DND-41 (cell line): ENCODE measurements around the gene COPRS.

Experiments used
- ATAC-seq: fragments of 200-7000 bp; cut with Tn5 transposase; 3 replicates; pipeline ENCODE4 v1.9.1; 2021; ENCODE audit warnings: low read depth; ENCODE audit not compliant: insufficient read depth
- DNase-seq: peaks from one replicate; pipeline ENCODE4 v3.0.0-alpha.2; 2020
- H2AFZ ChIP-seq: 2 replicates; pipeline ENCODE4 v1.6.0; 2012; ENCODE audit warnings: low read depth, low read length
- H3K27ac ChIP-seq: 2 replicates; pipeline ENCODE4 v1.5.1; 2012; ENCODE audit warnings: low read length, inconsistent platforms
- H3K27me3 ChIP-seq: fragments of 200-600 bp; sonication (generic); 2 replicates; pipeline ENCODE4 v1.6.0; 2012; ENCODE audit warnings: low read length, mild to moderate bottlenecking, inconsistent platforms; ENCODE audit not compliant: insufficient read depth, poor library complexity
- H3K36me3 ChIP-seq: 2 replicates; pipeline ENCODE4 v1.5.1; 2012; ENCODE audit warnings: low read length, inconsistent platforms; ENCODE audit not compliant: insufficient read depth
- H3K4me1 ChIP-seq: 2 replicates; pipeline ENCODE4 v1.5.1; 2012; ENCODE audit warnings: mild to moderate bottlenecking, low read length; ENCODE audit not compliant: insufficient read depth
- H3K4me2 ChIP-seq: 2 replicates; pipeline ENCODE4 v1.6.0; 2012; ENCODE audit warnings: mild to moderate bottlenecking, moderate library complexity, low read length, inconsistent platforms; ENCODE audit not compliant: insufficient read depth
- H3K4me3 ChIP-seq, 2 experiments: fragments of 200-600 bp in 1 of 2; shearing (Covaris generic) in 1 of 2; 2 replicates each; pipeline ENCODE4 v1.5.1; 2012 to 2016; ENCODE audit warnings: inconsistent platforms in 2 of 2, low read length in 2 of 2, mild to moderate bottlenecking in 2 of 2, low read depth in 1 of 2, moderate library complexity in 1 of 2
- H3K79me2 ChIP-seq: 2 replicates; pipeline ENCODE4 v1.6.0; 2012; ENCODE audit warnings: low read length, inconsistent platforms; ENCODE audit not compliant: insufficient read depth
- H3K9ac ChIP-seq: 2 replicates; pipeline ENCODE4 v1.6.0; 2012; ENCODE audit warnings: low read depth, mild to moderate bottlenecking, inconsistent platforms, low read length, moderate library complexity
- H3K9me3 ChIP-seq: 2 replicates; pipeline ENCODE4 v1.5.1; 2012; ENCODE audit warnings: low read length, moderate library complexity, mild to moderate bottlenecking, inconsistent platforms; ENCODE audit not compliant: insufficient read depth, severe bottlenecking
- H4K20me1 ChIP-seq: 2 replicates; pipeline ENCODE4 v1.6.0; 2012; ENCODE audit warnings: low read length; ENCODE audit not compliant: insufficient read depth
- EZH2 ChIP-seq: IDR thresholded peaks from 3 replicates; pipeline ENCODE4 v1.6.1; 2012; ENCODE audit warnings: borderline replicate concordance, low read depth, mild to moderate bottlenecking, moderate library complexity, low read length, inconsistent platforms; ENCODE audit not compliant: severe bottlenecking
- TF ChIP-seq, protein P1 (sequence below): IDR thresholded peaks from 2 replicates; pipeline ENCODE4 v1.5.1; 2012; ENCODE audit warnings: borderline replicate concordance, low read length, moderate library complexity, mild to moderate bottlenecking; ENCODE audit not compliant: poor library complexity, severe bottlenecking; ENCODE audit errors: extremely low read depth

COPRS gene

DNA sequence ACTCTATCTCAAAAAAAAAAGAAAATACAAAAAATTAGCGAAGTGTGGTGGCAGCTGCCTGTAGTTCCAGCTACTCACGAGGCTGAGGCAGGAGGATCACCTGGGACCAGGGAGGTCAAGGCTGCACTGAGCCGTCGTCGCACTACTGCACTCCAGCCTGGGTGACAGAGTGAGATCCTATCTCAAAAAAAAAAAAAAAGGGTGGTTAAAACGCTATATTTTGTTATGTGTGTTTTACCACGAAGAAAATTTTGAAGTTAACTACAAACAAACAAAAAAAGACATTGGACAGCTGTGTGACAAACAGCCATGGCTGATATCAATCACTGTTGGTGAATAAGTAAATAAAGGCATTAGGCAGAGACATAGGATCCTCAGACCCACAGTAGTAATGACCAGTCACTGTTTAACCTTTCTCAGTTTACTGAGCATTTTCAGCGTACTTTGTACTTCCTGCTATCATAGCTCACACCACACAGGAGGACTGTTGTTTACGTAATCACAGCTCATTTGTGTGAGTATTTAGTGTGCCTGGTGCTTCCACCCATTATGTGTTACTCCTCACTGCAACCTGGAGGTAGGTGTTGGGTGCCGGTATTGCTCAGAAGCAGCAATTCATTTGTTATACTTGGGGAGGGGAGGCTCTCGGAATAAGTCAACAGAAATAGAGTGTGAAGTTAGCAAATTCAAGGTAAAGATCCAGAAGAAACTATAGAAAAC, 55.4 kb downstream of the COPRS start:
- no peak for TF ChIP-seq EZH2
- TF ChIP-seq, protein P1, sequence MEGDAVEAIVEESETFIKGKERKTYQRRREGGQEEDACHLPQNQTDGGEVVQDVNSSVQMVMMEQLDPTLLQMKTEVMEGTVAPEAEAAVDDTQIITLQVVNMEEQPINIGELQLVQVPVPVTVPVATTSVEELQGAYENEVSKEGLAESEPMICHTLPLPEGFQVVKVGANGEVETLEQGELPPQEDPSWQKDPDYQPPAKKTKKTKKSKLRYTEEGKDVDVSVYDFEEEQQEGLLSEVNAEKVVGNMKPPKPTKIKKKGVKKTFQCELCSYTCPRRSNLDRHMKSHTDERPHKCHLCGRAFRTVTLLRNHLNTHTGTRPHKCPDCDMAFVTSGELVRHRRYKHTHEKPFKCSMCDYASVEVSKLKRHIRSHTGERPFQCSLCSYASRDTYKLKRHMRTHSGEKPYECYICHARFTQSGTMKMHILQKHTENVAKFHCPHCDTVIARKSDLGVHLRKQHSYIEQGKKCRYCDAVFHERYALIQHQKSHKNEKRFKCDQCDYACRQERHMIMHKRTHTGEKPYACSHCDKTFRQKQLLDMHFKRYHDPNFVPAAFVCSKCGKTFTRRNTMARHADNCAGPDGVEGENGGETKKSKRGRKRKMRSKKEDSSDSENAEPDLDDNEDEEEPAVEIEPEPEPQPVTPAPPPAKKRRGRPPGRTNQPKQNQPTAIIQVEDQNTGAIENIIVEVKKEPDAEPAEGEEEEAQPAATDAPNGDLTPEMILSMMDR, result no peak
- ATAC-seq, result no peak
- Histone ChIP-seq H3K4me1 (no peaks in the 10 kb centered on the region), H2AFZ (no peak overlapping the region), H4K20me1 (no peaks in the 10 kb centered on the region), H3K4me3 (no peak overlapping the region), H3K4me2 (no peak overlapping the region), H3K79me2 (no peaks in the 10 kb centered on the region), H3K9ac (no peak overlapping the region), H3K27me3 (peaks cover 4% of the 10 kb centered on the region), H3K27ac (no peak overlapping the region), H3K9me3 (no peaks in the 10 kb centered on the region), H3K36me3 (no peaks in the 10 kb centered on the region)
- DNase-seq, result no peak

DNA sequence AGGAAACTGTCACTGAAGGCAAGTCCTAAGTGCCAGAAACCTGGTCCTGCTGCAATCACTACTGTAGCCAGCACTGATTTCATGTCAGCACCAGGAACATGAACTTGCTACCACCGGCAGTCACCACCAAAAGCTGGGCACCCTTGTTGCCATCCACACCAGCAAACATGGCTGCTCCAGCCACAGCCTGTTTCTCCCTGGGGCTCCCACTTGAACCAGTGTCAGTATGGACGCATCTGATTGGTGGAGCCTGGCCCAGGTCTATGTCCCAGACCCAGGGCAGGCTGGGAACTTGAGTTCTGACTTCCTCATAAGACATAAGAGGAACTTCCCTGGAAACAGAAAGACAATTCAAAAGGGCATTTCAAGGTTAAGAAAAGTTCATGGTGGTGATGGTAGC, 56.5 kb downstream of the COPRS start:
- no peak overlapping the region for H2AFZ ChIP-seq
- H3K27me3 ChIP-seq, result peaks cover 4% of the 10 kb centered on the region
- ATAC-seq (no peak), DNase-seq (no peak)
- no peak overlapping the region for H3K27ac ChIP-seq
- TF ChIP-seq, protein P1, result no peak
- TF ChIP-seq EZH2, result no peak
- H3K9me3 ChIP-seq, result no peaks in the 10 kb centered on the region
- H4K20me1 ChIP-seq, result no peaks in the 10 kb centered on the region
- H3K4me2 ChIP-seq, result no peak overlapping the region
- H3K4me3 ChIP-seq, result no peak overlapping the region
- H3K36me3 ChIP-seq, result no peaks in the 10 kb centered on the region
- H3K4me1 ChIP-seq, result no peaks in the 10 kb centered on the region
- no peaks in the 10 kb centered on the region for H3K79me2 ChIP-seq
- no peak overlapping the region for H3K9ac ChIP-seq
